Sigmoid colon (tissue), 4 donors: ENCODE results near the gene SAFB.

Experiments
- CTCF ChIP-seq, 4 experiments: fragments of 450-650 bp in 3 of 4; fragments of 200-600 bp in 1 of 4; IDR thresholded peaks; one replicate each; pipeline ENCODE4 v1.5.1; 2016 to 2019; ENCODE audit warnings: antibody characterized with exemption in 4 of 4, mild to moderate bottlenecking in 3 of 4, moderate library complexity in 2 of 4
- EP300 ChIP-seq, 4 donors: sonication (generic); formaldehyde crosslinking; IDR thresholded peaks; one replicate each; pipeline ENCODE4 v1.6.1; 2017; ENCODE audit warnings: antibody characterized with exemption in 4 of 4
- POLR2A ChIP-seq, 2 donors: fragments of 450-650 bp; IDR thresholded peaks; one replicate each; pipeline ENCODE4 v1.6.1; 2016; ENCODE audit warnings: antibody characterized with exemption in 2 of 2, mild to moderate bottlenecking in 2 of 2, moderate library complexity in 2 of 2

GRCh38 chr19:5578097-5578846 is 44.6 kb upstream of the SAFB start:
- TF ChIP-seq CTCF (IDR thresholded peaks at IDR 0.05) (peak; percentile 80 to 100 (median 94)), POLR2A (IDR thresholded peaks at IDR 0.05) (no peak), EP300 (IDR thresholded peaks at IDR 0.05) (no peak)
